AG04449 (cell line): ENCODE data around the gene FCRLA.

ENCODE experiments used
- CTCF ChIA-PET: fragments of 350-600 bp; formaldehyde crosslinking; extraction: SDS; loops from one replicate; lab custom pipeline; 2021; ENCODE audit warnings: antibody characterized with exemption; lab: Yijun Ruan, JAX
- POLR2A ChIA-PET: fragments of 400-600, 350-600 bp; formaldehyde crosslinking; extraction: SDS; loops from one replicate; lab custom pipeline; 2020; ENCODE audit warnings: antibody characterized with exemption, inconsistent platforms; lab: Yijun Ruan, JAX
- DNase-seq: peaks from one replicate; pipeline ENCODE4 v3.0.0-alpha.2; 2010; ENCODE audit warnings: low read depth, low spot score
- H3K4me3 ChIP-seq: 2 replicates; pipeline ENCODE4 v1.5.1; 2011; ENCODE audit warnings: low read depth, mild to moderate bottlenecking, control low read depth, low read length
- CTCF ChIP-seq: IDR thresholded peaks from one replicate; pipeline ENCODE4 v1.5.1; 2011; ENCODE audit warnings: mild to moderate bottlenecking, moderate library complexity, low read length, control low read depth, inconsistent platforms; ENCODE audit not compliant: insufficient read depth; ENCODE audit errors: missing control alignments

FCRLA gene

DNA sequence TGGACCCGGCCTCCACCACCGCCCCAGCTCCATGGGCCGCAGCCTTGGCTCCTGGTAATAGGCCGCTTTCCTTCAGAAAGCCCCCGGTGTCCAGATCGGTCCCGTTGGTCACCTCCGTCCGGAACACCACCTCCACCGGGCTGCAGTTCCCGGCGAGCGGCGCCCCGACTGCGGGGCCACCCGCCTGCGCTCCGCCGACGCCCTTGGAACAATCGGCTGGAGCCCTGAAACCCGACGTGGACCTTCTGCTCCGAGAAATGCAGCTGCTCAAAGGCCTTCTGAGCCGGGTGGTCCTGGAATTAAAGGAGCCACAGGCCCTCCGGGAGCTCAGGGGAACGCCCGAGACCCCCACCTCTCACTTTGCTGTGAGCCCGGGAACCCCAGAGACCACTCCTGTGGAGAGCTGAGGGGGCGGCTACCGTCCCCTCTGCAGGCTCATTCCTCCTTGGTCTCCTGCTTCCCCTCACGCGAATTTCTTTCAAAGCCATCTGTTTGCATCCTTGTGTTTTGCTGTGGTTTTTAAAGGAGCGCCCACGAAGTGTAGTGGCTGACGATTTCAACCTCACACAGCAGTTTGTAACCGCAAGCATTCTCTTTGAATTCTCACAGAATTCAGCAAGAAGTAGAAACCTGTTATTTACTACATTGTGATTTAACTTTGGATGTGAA is 20.4 kb downstream of the FCRLA start:
- CTCF ChIA-PET = interaction anchor here (1.3 to 2.9 kb wide), 8 partner anchors 7 to 22 kb away, joined by 4 to 28 read pairs (median 10); partner anchors contain the start of genes DUSP12 and FCRLA
- H3K4me3 ChIP-seq = peak overlapping the region; percentile 75
- POLR2A ChIA-PET = interaction anchor here (1.1 to 1.5 kb wide), 3 partner anchors 11 to 22 kb away, joined by 4 to 5 read pairs (median 4); partner anchors contain the start of genes DUSP12 and FCRLA
- TF ChIP-seq CTCF = no peak
- no peak for DNase-seq

- DNase-seq = no peak
- ChIA-PET POLR2A (no interaction called here), CTCF (interaction anchor here (1.9 to 2.8 kb wide), 3 partner anchors 10 to 15 kb away, joined by 7 to 18 read pairs (median 9); no protein-coding TSS in a partner anchor)
- no peak for TF ChIP-seq CTCF
- no peak overlapping the region for H3K4me3 ChIP-seq
These were observed 21.6 kb downstream of the FCRLA start for GRCh38 chr1:161728376-161729226.

DNA sequence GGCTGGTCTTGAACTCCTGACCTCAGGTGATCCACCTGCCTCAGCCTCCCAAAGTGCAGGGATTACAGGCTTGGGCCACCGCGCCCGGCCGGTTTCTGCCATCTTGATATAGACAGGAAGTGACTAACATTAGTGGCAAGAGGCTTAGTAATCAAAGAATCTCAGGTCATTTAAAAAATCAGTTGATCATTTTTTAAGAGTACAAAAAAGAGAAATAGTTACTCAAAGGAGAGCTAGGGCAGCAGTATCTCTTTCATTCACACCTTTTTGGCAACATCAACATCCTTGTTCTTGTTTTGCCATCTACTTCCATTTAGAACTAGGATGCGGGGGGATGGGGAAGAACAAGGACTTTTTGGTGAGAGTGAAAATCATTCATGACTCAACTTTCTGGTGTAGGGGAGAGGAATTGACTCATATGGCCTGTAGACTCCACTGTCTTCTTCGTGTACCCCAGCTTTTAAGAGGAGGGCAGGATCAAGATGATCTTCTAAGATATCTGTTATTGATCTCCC is 23.1 kb downstream of the FCRLA start:
- DNase-seq = no peak
- CTCF ChIA-PET = interaction anchor here (1.9 to 2.8 kb wide), 3 partner anchors 8 to 13 kb away, joined by 7 to 18 read pairs (median 9); no protein-coding TSS in a partner anchor

GRCh38 chr1:161731241-161731640 is 24.2 kb downstream of the FCRLA start:
- no peak for DNase-seq
- H3K4me3 ChIP-seq = no peak overlapping the region
- POLR2A ChIA-PET = no interaction called here
- no peak for TF ChIP-seq CTCF
- CTCF ChIA-PET = interaction anchor here (1.0 to 1.5 kb wide), 2 partner anchors 15 to 27 kb away, joined by 3 read pairs; no protein-coding TSS in a partner anchor

More for the DNA sequence above, 23.1 kb downstream of the FCRLA start:
- no peak for TF ChIP-seq CTCF
- POLR2A ChIA-PET = interaction anchor here (0.6 kb wide), 1 partner anchor 9 kb away, joined by 3 read pairs; no protein-coding TSS in a partner anchor
- no peak overlapping the region for H3K4me3 ChIP-seq

GRCh38 chr1:161731981-161732718 is 25.1 kb downstream of the FCRLA start:
- DNase-seq = no peak
- no peak for TF ChIP-seq CTCF
- ChIA-PET CTCF (interaction anchor here (1.0 to 3.1 kb wide), 5 partner anchors 10 to 84 kb away, joined by 3 to 24 read pairs (median 3); partner anchors contain the start of gene DUSP12), POLR2A (no interaction called here)
- no peak overlapping the region for H3K4me3 ChIP-seq
